K562 (cell line): ENCODE data around the gene GABRA4. TPM values are rescaled to one million over a fixed set of nuclear protein-coding genes. Genes with fewer than 3 reads are reported as not detected.

Experiments
- ATAC-seq: fragments of 200-7000 bp; cut with Tn5 transposase; 3 replicates; pipeline ENCODE4 v1.9.1; 2020; ENCODE audit warnings: moderate library complexity
- BruUV-seq: library from RNA; stranded (reverse); fragments of 400-500 nt; replicated peaks from 2 replicates; lab custom pipeline; 2021; lab: Mats Ljungman, UMichigan
- CTCF ChIA-PET: fragments of 300-600 bp; formaldehyde crosslinking; extraction: SDS; loops from one replicate; lab custom pipeline; 2021; ENCODE audit warnings: low intra/inter-chr PET ratio; lab: Yijun Ruan, JAX
- POLR2A ChIA-PET: fragments of 300-600, 350-650 bp; sonication (Branson Sonifier 250); formaldehyde crosslinking; extraction: SDS; loops from one replicate; lab custom pipeline; 2021; ENCODE audit warnings: antibody characterized with exemption, inconsistent platforms; lab: Yijun Ruan, JAX
- DNase-seq, 4 experiments: peaks; one replicate each; pipeline versions ENCODE4 v3.0.0 to v3.0.0-alpha.2; 2011 to 2018; ENCODE audit warnings: low spot score in 3 of 4, mixed read lengths in 3 of 4; ENCODE audit errors: extremely low read depth in 1 of 4
- FAIRE-seq: peaks from 2 replicates; lab custom pipeline; 2011; peaks lifted over from hg19 to GRCh38; lab: Jason Lieb, UNC
- H2AFZ ChIP-seq: 2 replicates; pipeline ENCODE4 v1.6.0; 2011; ENCODE audit warnings: low read depth, low read length, control low read depth, inconsistent platforms
- H3K27ac ChIP-seq: fragments of 200-600 bp; 3 replicates; pipeline ENCODE4 v1.8.0; 2011; ENCODE audit warnings: low read depth, mild to moderate bottlenecking, control low read depth, inconsistent platforms, low read length, moderate library complexity, mixed read lengths; ENCODE audit errors: extremely low read depth
- H3K27me3 ChIP-seq, 2 experiments: fragments of 300-600 bp in 1 of 2; 2 replicates in 1 of 2; 3 replicates in 1 of 2; pipeline versions ENCODE4 v1.6.0 to v1.8.0; 2011; ENCODE audit warnings: inconsistent platforms in 2 of 2, low read length in 2 of 2, mild to moderate bottlenecking in 1 of 2, mixed read lengths in 1 of 2, moderate library complexity in 1 of 2; ENCODE audit not compliant: control insufficient read depth in 2 of 2, insufficient read depth in 2 of 2
- H3K36me3 ChIP-seq: fragments of 300-600 bp; 3 replicates; pipeline ENCODE4 v1.8.0; 2011; ENCODE audit warnings: mild to moderate bottlenecking, low read length, inconsistent platforms; ENCODE audit not compliant: control insufficient read depth, insufficient read depth
- H3K4me1 ChIP-seq, 2 experiments: fragments of 200-600 bp in 1 of 2; replicated peaks in 1 of 2; 2 replicates in 1 of 2; 3 replicates in 1 of 2; pipeline versions ENCODE4 v1.5.1 to v1.8.0; 2011; ENCODE audit warnings: inconsistent platforms in 2 of 2, low read length in 2 of 2, mild to moderate bottlenecking in 1 of 2, mixed read lengths in 1 of 2, moderate library complexity in 1 of 2; ENCODE audit not compliant: control insufficient read depth in 2 of 2, insufficient read depth in 2 of 2
- H3K4me2 ChIP-seq: 2 replicates; pipeline ENCODE4 v1.6.1; 2011; ENCODE audit warnings: low read length, control low read depth, inconsistent platforms, mixed read lengths; ENCODE audit not compliant: insufficient read depth
- H3K4me3 ChIP-seq: fragments of 200-600 bp; sonication (generic), shearing (Covaris generic); 2 replicates; pipeline ENCODE4 v1.5.1; 2016; ENCODE audit warnings: control low read depth, inconsistent platforms
- H3K79me2 ChIP-seq: fragments of 200-600 bp; 3 replicates; pipeline ENCODE4 v1.8.0; 2011; ENCODE audit warnings: low read length, inconsistent platforms; ENCODE audit not compliant: control insufficient read depth, insufficient read depth
- H3K9ac ChIP-seq, 2 experiments: 2 replicates each; pipeline versions ENCODE4 v1.6.0 to v1.6.1; 2011; ENCODE audit warnings: low read depth in 2 of 2, low read length in 2 of 2, control low read depth in 1 of 2, inconsistent platforms in 1 of 2, mild to moderate bottlenecking in 1 of 2, mixed read lengths in 1 of 2; ENCODE audit not compliant: insufficient read depth in 1 of 2
- H3K9me1 ChIP-seq: one replicate; pipeline ENCODE4 v1.6.0; 2011; ENCODE audit warnings: inconsistent platforms, mild to moderate bottlenecking, low read length, moderate library complexity; ENCODE audit not compliant: control insufficient read depth, insufficient read depth
- H3K9me3 ChIP-seq: replicated peaks from 2 replicates; pipeline ENCODE4 v1.5.1; 2011; ENCODE audit warnings: low read depth, low read length, inconsistent platforms; ENCODE audit not compliant: control insufficient read depth, insufficient read depth
- H4K20me1 ChIP-seq: replicated peaks from 2 replicates; pipeline ENCODE4 v1.6.1; 2011; ENCODE audit warnings: low read length, inconsistent platforms, mixed read lengths; ENCODE audit not compliant: control insufficient read depth, insufficient read depth
- ARID3B ChIP-seq: fragments of 250-450 bp; sonication (Bioruptor Pico); IDR thresholded peaks from 2 replicates; pipeline ENCODE4 v1.4.0; 2020; ENCODE audit warnings: borderline replicate concordance
- BHLHE40 ChIP-seq: IDR thresholded peaks from 2 replicates; pipeline ENCODE4 v1.6.1; 2011; ENCODE audit warnings: low read length, improper control_type of control experiment
- DNMT1 ChIP-seq: fragments of 450-650 bp; IDR thresholded peaks from 2 replicates; pipeline ENCODE4 v1.6.1; 2016; ENCODE audit warnings: antibody characterized with exemption, mild to moderate bottlenecking
- FOXA3 ChIP-seq, 2 experiments: fragments of 450-650 bp in 1 of 2; sonication (generic) in 1 of 2; formaldehyde crosslinking; IDR thresholded peaks in 1 of 2; conservative IDR thresholded peaks in 1 of 2; 2 replicates each; pipeline versions ENCODE4 v1.4.0 to v1.8.0; 2020 to 2022; ENCODE audit warnings: mild to moderate bottlenecking in 2 of 2, missing genetic modification reagents in 1 of 2
- GMEB1 ChIP-seq: fragments of 250-450 bp; sonication (Bioruptor Pico); IDR thresholded peaks from 2 replicates; pipeline ENCODE4 v1.4.0; 2020; ENCODE audit warnings: mild to moderate bottlenecking
- HNRNPUL1 ChIP-seq: fragments of 200-400 bp; formaldehyde crosslinking; IDR thresholded peaks from 2 replicates; pipeline ENCODE4 v1.6.1; 2017; ENCODE audit warnings: low read length
- ID3 ChIP-seq, 2 experiments: fragments of 250-450 bp in 1 of 2; fragments of 450-650 bp in 1 of 2; sonication (Bioruptor Pico) in 1 of 2; IDR thresholded peaks; 2 replicates each; pipeline versions ENCODE4 v1.6.1 to v1.8.0; 2016 to 2021; ENCODE audit warnings: mild to moderate bottlenecking in 2 of 2, moderate library complexity in 2 of 2, missing compliant biosample characterization in 1 of 2, missing genetic modification characterization in 1 of 2
- NFIC ChIP-seq: fragments of 450-650 bp; IDR thresholded peaks from 2 replicates; pipeline ENCODE4 v1.6.1; 2017; ENCODE audit warnings: mild to moderate bottlenecking, inconsistent platforms
- TRIM28 ChIP-seq: fragments of 450-650 bp; IDR thresholded peaks from 2 replicates; pipeline ENCODE4 v1.6.1; 2017
- ZC3H8 ChIP-seq: fragments of 450-650 bp; IDR thresholded peaks from 2 replicates; pipeline ENCODE4 v1.6.1; 2017
- ZNF444 ChIP-seq: fragments of 250-450 bp; sonication (Bioruptor Pico); IDR thresholded peaks from 2 replicates; pipeline ENCODE4 v1.4.0; 2020; ENCODE audit warnings: mild to moderate bottlenecking, moderate library complexity
- WGBS: fragments of 100-300 bp; shearing (Covaris generic); methylation state at CpG from one replicate; pipeline ENCODE4 v1.1.6; 2016; ENCODE audit warnings: low coverage, mixed read lengths; ENCODE audit not compliant: insufficient coverage; ENCODE audit errors: missing lambda C conversion rate; 5-methylcytosine and 5-hydroxymethylcytosine counted together
- in situ Hi-C: fragments of 300-500 bp; cut with MboI; formaldehyde crosslinking; loops from 4 replicates; pipeline ENCODE4 v1.15.0; 2018; ENCODE audit warnings: inconsistent platforms, mixed read lengths
- intact Hi-C: fragments of 100-400 bp; cut with micrococcal nuclease; formaldehyde crosslinking; loops from 2 replicates; pipeline ENCODE4 v1.14.2; 2022
- polyA plus RNA-seq, 8 experiments: library from polyadenylated mRNA; depleted of rRNA in 4 of 8; stranded (reverse) in 5 of 8; unstranded in 3 of 8; fragments of >200 nt; fragmentation: Nextera tagmentation in 2 of 8; fragmentation: Illumina TruSeq in 1 of 8; extraction: Ambion mirVana in 2 of 8; extraction: Trizol in 1 of 8; gene quantifications; 2 replicates each; pipeline versions ENCODE4 v1.2.1 to v1.2.3, GENCODE V29; 2011 to 2014; ENCODE audit warnings: inconsistent platforms in 1 of 8, missing spikeins in 1 of 8
- total RNA-seq, 7 experiments: library from RNA; depleted of rRNA in 6 of 7; stranded (reverse); fragments of >200 nt in 6 of 7; fragmentation: Illumina TruSeq in 2 of 7; extraction: Trizol in 2 of 7; gene quantifications; 2 replicates each; pipeline versions ENCODE4 v1.2.1 to v1.2.3, GENCODE V29; 2011 to 2021; ENCODE audit warnings: low replicate concordance in 1 of 7
- TF ChIP-seq, protein P1 (sequence below): sonication (generic); formaldehyde crosslinking; IDR thresholded peaks from 2 replicates; pipeline ENCODE4 v1.8.0; 2022; ENCODE audit warnings: mild to moderate bottlenecking, missing genetic modification reagents
- TF ChIP-seq, protein P2 (sequence below): fragments of 450-650 bp; formaldehyde crosslinking; IDR thresholded peaks from 2 replicates; pipeline ENCODE4 v1.4.0; 2020; ENCODE audit warnings: mild to moderate bottlenecking

Gene GABRA4
- total and polyA plus RNA-seq, 9 of the 15 experiments (the other 6 are each of a cell fraction or from before 2014, with no cell fraction given) = not detected

GRCh38 chr4:47017081-47017480 is 23.7 kb upstream of the GABRA4 start (continued):
- no peak for TF ChIP-seq GMEB1 (CRISPR knock-in tag)
- TF ChIP-seq ID3 (CRISPR knock-in tag; IDR thresholded peaks at IDR 0.05) = no peak
- no peak for TF ChIP-seq ID3 (tag; IDR thresholded peaks at IDR 0.05)
- no peak for TF ChIP-seq FOXA3 (CRISPR knock-in tag; conservative IDR thresholded peaks at IDR 0.05 in 1 of 2, IDR thresholded peaks at IDR 0.05 in 1 of 2)
- TF ChIP-seq ZC3H8 = no peak

GRCh38 chr4:47013373-47013772 is 20.0 kb upstream of the GABRA4 start:
- no peaks in the 10 kb centered on the region for H3K79me2 ChIP-seq
- H3K9me3 ChIP-seq = no peaks in the 10 kb centered on the region
- CTCF ChIA-PET = no interaction called here
- H3K27me3 ChIP-seq = no peaks in the 10 kb centered on the region
- 0% methylated on average over 3 of the region's 3 CpGs for WGBS
- POLR2A ChIA-PET = no interaction called here
- H4K20me1 ChIP-seq = no peaks in the 10 kb centered on the region
- no peaks in the 10 kb centered on the region for H3K4me1 ChIP-seq
- intact Hi-C loops (no loop called here), in situ Hi-C loops (no loop called here)
- H3K27ac ChIP-seq = no peak overlapping the region
- no peaks in the 10 kb centered on the region for H3K36me3 ChIP-seq
- no peak overlapping the region for H3K4me3 ChIP-seq
- H3K9me1 ChIP-seq = no peaks in the 10 kb centered on the region
- BruUV-seq = no TSS peak
- no peak for ATAC-seq
- DNase-seq = no peak
- no peak for FAIRE-seq
- H3K4me2 ChIP-seq = no peak overlapping the region
- no peak overlapping the region for H3K9ac ChIP-seq
- no peak overlapping the region for H2AFZ ChIP-seq
- no peak for TF ChIP-seq HNRNPUL1
- no peak for TF ChIP-seq ZNF444 (CRISPR knock-in tag)
- TF ChIP-seq BHLHE40 = no peak
- TF ChIP-seq, protein P1, sequence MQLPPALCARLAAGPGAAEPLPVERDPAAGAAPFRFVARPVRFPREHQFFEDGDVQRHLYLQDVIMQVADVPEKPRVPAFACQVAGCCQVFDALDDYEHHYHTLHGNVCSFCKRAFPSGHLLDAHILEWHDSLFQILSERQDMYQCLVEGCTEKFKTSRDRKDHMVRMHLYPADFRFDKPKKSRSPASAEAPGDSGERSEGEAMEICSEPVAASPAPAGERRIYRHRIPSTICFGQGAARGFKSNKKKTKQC = no peak
- TF ChIP-seq, protein P2, sequence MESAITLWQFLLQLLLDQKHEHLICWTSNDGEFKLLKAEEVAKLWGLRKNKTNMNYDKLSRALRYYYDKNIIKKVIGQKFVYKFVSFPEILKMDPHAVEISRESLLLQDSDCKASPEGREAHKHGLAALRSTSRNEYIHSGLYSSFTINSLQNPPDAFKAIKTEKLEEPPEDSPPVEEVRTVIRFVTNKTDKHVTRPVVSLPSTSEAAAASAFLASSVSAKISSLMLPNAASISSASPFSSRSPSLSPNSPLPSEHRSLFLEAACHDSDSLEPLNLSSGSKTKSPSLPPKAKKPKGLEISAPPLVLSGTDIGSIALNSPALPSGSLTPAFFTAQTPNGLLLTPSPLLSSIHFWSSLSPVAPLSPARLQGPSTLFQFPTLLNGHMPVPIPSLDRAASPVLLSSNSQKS (CRISPR knock-in tag) = no peak
- TF ChIP-seq NFIC = no peak
- no peak for TF ChIP-seq TRIM28
- no peak for TF ChIP-seq ARID3B (CRISPR knock-in tag)
- TF ChIP-seq DNMT1 = no peak
